Measurements from ENCODE around the gene TMC1.

The TMC1 gene

GRCh38 chr9:72622186-72622585 lies 100.8 kb downstream of the TMC1 start:
- DNase-seq = no peak

DNA sequence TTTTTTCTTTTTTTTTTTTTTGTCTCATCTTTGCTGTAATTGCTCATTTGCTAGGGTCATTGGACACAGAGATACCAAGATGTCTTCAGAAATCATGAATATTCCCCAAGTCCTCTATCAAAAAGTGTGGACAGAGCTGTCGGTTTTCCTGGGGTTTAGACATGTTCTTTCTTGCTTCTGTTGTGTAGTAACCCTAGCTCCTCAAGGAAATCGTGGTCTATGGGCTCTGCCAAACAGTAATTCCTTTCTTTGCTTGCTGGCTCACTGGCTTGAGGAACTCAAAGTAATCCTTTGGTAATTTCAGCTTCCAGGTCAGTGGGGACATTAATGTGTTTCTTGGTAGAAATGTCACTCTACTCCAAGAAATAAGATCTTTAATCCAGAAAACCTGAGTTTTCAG lies 101.7 kb downstream of the TMC1 start:
- no peak for DNase-seq

DNA sequence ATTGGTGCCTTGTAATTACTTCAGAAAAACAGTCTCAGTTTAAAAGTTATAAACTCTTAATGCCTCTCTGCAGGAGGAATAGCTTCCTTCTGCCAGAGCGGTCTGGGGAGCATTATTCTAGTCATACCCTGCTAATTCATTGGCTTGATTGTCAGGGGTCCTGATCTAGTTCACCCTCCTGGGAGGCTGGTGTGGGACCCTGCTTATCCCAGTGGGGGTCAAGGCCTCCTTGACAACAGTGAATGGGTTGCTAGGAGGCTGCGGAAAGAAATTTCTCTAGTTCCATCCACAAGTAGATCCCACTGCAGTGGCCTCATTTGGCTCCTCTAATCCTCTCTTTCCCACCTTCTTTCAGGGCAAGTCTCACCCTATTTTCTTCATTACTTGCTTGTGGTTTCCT lies 105.7 kb downstream of the TMC1 start:
- DNase-seq = no peak

- DNase-seq = no peak
These were observed 106.6 kb downstream of the TMC1 start for GRCh38 chr9:72627956-72628540.

DNA sequence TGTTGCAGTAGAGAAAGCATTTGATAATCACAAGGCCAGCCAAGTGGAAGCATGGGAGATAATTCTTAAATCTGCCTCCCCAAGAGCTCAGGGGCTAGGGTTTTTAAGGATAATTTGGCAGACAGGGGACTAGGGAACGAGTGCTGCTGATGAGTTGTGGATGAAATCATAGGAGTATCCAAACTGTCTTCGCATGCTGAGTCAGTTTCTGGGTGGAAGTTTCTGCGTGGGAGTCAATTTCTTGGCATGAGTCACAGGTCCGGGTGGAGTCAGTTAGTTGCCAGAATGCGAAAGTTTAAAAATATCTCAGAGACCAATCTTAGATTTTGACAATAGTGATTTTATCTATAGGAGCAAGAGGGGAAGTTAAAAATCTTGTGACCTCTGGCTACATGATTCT lies 112.6 kb downstream of the TMC1 start:
- no peak for DNase-seq

GRCh38 chr9:72635197-72635596 lies 113.8 kb downstream of the TMC1 start:
- DNase-seq = no peak

DNA sequence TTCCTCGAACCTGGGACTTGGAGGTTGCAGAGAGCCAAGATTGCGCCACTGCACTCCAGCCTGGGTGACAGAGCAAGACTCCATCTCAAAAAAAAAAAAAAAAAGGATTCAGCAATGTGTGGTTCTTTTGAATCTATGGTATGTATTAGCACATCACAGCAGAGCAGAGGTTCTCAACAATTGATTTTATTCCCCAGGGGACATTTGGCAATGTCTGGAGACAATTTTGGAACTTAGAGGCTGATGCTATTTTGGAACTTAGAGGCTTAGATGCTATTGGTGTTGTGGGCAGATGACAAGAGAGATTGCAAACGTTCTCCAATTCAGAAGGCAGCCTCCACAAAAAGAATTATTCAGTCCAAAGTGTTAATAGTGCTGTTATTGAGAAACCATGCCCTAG lies 115.2 kb downstream of the TMC1 start:
- DNase-seq = no peak

- no peak for DNase-seq
These were observed 122.2 kb downstream of the TMC1 start for GRCh38 chr9:72643651-72644050.

- no peak for DNase-seq
These were observed 124.7 kb downstream of the TMC1 start for GRCh38 chr9:72646061-72646460.

DNA sequence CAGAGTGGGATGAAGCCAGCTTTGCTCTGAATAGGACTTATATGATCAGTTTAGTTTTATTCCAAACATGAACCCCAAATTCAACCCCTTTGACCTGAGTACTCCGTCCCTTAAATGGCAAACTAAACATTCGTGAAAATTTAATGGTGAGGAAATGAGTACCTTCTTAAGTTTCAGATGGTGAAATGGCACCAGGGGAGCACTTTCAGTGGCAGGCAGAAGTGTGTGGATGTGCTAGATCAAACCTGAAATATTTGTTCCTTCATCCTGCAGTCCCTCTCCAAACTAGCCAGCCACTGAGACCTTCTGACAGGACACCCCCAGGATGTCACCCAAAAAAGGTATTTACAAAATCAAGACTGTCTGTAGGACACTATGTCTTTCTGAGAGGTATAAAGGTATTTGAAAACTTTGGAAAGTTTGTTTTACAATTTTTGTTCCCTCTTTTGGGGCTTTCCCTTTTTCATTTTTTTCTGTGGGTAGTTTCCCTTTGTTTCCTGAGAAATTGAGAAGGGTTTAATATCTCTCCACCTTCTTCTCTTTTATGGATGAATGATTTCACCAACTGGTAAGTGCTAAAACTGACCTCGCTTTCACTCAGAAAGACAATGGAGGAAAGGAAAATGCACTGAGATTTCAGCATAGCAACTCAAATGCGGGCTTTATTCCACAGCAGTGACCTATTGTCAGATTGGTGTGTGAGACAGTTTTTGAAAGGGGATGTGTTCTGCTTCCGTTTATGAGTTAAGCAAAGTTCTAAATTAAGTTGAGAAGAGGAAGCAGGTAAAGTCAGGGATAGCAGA lies 127.1 kb downstream of the TMC1 start:
- DNase-seq = no peak

- no peak for DNase-seq
These were observed 127.7 kb downstream of the TMC1 start for GRCh38 chr9:72649127-72649442.

DNA sequence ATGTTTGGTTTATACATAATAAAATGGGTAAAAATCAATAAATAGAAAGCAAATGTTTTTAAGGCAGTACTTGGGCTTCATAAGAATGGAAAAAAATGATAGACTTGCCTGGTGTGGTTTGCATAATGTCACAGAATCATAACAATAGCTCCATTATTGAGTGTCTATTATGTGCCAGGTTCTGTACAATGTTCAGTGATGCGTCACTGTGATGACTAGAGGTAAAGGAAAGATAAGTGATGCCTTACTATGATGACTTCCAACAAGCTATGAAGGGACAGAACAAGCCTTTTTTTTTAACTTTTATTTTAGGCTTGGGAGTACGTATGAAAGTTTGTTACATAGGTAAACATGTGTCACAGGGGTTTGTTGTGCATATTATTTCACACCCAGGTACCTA lies 128.8 kb downstream of the TMC1 start:
- no peak for DNase-seq

DNA sequence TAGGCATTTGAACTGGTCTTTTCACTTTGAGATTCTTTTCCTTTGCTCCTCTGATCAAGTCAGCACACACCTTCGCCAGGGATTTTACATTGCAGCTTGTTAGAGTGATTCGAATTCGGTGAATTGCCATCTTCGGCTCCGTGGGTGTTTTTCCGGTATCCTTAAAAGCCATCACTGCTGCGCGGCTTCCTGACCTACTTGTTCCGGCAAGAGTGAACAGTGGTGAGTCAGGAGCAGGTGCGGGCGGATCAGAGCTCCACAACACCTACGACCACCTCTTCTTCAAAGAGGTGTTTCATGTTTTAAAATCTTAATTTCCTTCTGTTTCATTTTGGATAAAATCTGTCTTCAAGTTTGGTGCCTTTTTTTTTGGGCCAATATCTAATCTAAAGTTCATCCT lies 134.6 kb downstream of the TMC1 start:
- no peak for DNase-seq

DNA sequence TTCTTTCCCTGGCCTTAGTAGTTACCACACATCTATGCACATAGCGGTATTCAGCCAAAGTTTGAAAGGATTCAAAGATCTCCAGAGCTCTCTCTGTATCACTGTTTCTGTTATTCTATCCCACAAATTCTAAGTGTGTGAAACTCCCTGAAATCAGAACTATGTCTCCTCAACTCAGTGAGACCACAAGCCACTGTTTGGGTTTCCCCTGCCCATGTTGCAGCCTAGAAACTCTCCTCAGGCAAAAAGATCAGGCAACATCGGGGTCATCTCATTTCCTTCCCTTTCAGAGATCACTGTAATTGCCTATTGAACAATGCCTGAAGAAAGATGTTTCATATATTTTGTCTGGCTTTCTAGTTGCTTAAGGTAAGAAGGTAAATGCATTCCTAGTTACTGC lies 135.6 kb downstream of the TMC1 start:
- DNase-seq = no peak

DNA sequence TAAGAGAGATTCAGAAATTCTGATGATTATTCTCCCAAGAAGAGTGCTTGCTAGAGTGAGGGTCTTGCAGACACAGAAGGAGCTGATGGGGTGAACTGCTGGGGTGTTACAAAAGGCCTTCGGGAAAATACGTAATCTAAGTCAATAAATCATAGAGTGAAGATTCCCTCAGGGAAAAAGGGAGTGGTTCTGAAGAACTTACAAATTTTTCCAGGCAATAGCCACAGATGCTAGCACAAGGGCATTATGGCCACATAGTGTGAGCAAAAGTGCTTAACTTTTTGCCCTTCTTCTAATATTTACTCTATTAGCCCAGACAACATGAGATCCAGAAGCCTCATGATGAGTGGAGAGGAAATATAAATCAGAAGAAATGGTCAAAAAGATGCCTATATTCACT lies 137.3 kb downstream of the TMC1 start:
- no peak for DNase-seq

DNA sequence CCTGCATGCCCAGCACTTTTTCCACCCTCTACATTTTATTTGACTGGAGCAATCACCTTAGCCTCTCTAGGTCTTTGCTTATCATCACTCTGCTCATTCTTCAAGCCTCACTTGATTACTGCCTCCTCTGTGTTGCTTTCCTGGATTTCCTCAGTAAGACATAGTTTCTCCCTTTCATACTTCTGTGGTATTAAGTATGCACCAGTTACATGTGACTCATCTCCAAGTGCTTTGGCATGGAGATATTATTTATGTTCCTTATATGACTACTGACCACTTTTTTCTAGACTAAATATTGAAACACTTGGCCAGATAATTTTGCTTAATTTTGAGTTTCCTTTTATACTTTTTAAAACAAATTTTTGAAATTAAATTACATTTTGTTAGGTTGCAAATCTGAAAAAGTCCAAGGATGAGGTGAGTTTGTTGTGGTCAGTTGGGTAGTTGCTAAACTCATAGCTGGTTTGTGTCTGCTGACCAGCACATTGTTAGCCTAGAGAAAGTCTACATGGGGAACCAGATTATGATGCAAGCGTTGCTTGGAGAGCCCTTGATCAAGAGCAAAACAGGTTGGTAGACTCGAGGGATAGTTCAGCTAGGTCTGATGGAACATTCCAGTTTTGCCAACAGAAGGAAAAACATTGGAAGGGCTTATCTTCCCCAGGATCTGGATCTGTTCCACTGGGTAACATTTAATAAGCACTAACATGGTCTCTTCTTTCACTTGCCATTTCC lies 140.2 kb downstream of the TMC1 start:
- no peak for DNase-seq

GRCh38 chr9:72665421-72665820 lies 144.0 kb downstream of the TMC1 start:
- peak; percentile 37 for DNase-seq

DNA sequence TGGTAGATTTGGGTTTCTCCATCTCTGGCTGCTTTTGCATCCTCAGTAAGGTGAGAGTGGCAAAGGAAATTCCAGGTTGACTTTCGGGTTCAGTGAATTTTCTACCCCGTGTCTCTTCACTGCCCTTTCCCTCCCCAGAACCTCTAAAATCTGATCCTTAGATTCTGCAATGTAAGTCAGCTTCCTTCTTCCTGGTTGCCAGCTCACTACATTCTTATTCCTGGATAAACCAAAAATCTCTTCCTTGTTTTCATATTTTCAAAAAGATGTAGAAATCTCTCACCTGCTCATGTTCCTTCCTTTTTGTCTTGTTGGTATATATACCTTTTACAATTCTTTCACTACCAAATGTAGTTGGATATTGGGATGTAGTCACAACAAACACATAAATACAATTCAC lies 145.8 kb downstream of the TMC1 start:
- DNase-seq = no peak

DNA sequence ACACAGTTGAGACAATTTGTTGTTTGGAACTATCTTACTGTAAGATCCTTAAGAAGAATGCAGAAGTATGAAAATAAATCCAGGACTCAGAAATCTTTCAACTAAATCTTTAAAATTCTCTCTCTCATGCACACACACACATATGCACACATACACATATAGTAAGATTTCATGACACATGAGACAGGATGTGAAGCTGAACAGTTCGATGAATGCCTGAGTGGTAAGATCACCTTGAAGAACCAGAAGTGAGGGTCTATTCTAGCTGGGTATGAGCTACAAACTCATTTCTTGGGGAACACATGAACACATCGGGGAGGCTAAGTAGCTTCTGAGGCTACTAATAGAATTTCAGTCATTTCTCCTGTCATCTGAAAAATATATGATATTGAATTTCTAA lies 153.6 kb downstream of the TMC1 start:
- DNase-seq = no peak

DNA sequence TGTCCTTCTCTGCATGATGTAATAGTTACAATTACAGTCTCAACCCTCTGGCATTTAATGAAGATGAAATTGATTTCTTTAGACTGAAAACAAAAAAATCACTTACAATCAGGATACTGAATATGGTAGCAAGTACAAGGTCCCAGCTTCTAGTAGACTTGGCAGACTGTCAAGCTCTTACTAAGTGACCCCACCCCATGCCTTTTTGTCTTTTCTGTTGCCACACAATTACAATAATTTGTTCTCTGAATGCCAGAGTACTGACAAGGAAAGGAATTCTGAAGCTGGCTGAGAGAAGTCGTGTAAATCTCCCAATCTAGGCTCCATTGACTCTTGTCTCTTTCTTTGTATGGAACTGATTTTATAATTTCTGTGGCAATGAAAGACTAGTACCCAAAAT lies 154.2 kb downstream of the TMC1 start:
- no peak for DNase-seq

- no peak for DNase-seq
These were observed 159.3 kb downstream of the TMC1 start for GRCh38 chr9:72680593-72681282.

DNA sequence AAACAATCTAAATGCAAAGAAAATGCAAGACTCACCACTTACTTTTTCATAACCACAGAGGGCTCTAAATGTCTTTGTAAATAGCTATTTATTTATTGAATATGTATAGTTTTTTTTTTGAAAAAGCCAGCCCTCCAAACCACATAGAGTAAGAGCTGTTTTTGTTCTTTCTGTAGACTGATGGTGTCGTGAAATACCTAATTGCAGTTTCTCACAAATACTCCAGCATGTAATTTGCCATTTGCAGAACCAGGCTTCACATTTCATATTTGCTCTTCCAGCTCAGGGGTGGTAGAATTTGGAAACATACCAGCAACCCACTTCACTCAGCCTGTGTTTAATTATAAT lies 159.8 kb downstream of the TMC1 start:
- DNase-seq = no peak

DNA sequence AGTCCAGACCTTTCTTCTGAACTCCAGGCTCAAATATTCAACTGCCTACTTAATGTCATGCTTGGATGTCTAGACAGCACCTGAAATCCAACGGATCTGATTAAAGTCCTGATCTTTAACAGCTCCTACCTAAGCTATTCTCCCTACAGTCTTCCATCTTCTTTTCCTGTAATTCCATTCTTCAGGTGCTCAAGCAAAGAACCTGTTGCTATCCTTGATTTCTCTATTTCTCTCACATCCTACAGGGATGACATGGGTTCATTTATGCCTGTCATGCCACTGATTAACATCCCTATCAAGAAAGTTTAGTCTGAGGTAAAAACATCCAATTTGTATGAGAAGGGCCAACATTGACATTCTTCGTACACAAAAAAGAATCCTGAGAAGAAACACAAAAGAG lies 163.2 kb downstream of the TMC1 start:
- DNase-seq = no peak

DNA sequence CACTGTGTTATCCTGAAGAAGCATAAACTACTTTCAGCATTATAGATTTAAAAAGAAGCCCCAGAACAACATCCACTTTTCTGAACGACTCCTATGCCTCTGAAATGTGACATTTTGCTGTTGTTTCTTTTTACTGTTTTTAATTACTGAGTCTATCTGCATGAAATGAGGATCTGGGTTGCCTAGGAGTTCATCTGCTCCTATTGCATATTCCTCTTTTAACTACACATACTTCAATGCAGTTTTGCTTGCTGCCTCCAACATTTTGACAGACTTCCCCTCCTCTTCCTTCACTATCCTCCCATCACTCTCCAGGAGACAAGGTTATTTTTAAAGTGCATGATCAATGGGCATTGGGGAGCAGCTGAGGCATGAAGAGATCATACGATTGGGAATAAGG lies 164.5 kb downstream of the TMC1 start:
- no peak for DNase-seq
